ENCODE results near the gene ANKRD42.
"Not testable (repeated sequence)": the region's sequence is repeated elsewhere in the genome, so short reads cannot be mapped to it uniquely, and the experiment has no call there.

Gene ANKRD42

GRCh38 chr11:83172551-83172950, 21.0 kb upstream of the ANKRD42 start:
- no peak for DNase-seq (ENCODE audit: low spot score)

GRCh38 chr11:83174008-83174407, 19.5 kb upstream of the ANKRD42 start:
- DNase-seq (ENCODE audit: low spot score) = no peak

GRCh38 chr11:83175815-83176214, 17.7 kb upstream of the ANKRD42 start:
- no peak for DNase-seq (ENCODE audit: low spot score)

- DNase-seq (ENCODE audit: low spot score) = no peak
Measured at GRCh38 chr11:83181815-83182214, 11.7 kb upstream of the ANKRD42 start.

- DNase-seq (ENCODE audit: low spot score) = no peak
Measured at GRCh38 chr11:83185767-83186166, 7.7 kb upstream of the ANKRD42 start.

- DNase-seq (ENCODE audit: low spot score) = no peak
Measured at GRCh38 chr11:83187465-83187864, 6.0 kb upstream of the ANKRD42 start.

GRCh38 chr11:83191491-83191890, 2.0 kb upstream of the ANKRD42 start:
- DNase-seq (ENCODE audit: low spot score) = no peak

GRCh38 chr11:83191986-83192385, 1.5 kb upstream of the ANKRD42 start:
- DNase-seq (ENCODE audit: low spot score) = no peak

- no peak for DNase-seq (ENCODE audit: low spot score)
Measured at GRCh38 chr11:83192606-83193245, 786 bp upstream of the ANKRD42 start.

GRCh38 chr11:83194281-83195142, 1.0 kb downstream of the ANKRD42 start:
- DNase-seq (ENCODE audit: low spot score) = peak; percentile 75

- DNase-seq (ENCODE audit: low spot score) = no peak
Measured at GRCh38 chr11:83195143-83195466, 1.6 kb downstream of the ANKRD42 start.

GRCh38 chr11:83195649-83196048, 2.1 kb downstream of the ANKRD42 start:
- DNase-seq (ENCODE audit: low spot score) = no peak

- DNase-seq (ENCODE audit: low spot score) = no peak
Measured at GRCh38 chr11:83200035-83200434, 6.5 kb downstream of the ANKRD42 start.

GRCh38 chr11:83205608-83206185, 12.2 kb downstream of the ANKRD42 start:
- DNase-seq (ENCODE audit: low spot score) = no peak

- no peak for DNase-seq (ENCODE audit: low spot score)
Measured at GRCh38 chr11:83206221-83206620, 12.7 kb downstream of the ANKRD42 start.

- not testable (repeated sequence) for DNase-seq (ENCODE audit: low spot score)
Measured at GRCh38 chr11:83206771-83207382, 13.4 kb downstream of the ANKRD42 start.

GRCh38 chr11:83219095-83219494, 25.6 kb downstream of the ANKRD42 start:
- DNase-seq (ENCODE audit: low spot score) = no peak

- DNase-seq (ENCODE audit: low spot score) = no peak
Measured at GRCh38 chr11:83220260-83220659, 26.7 kb downstream of the ANKRD42 start.

GRCh38 chr11:83221694-83222093, 28.2 kb downstream of the ANKRD42 start:
- DNase-seq (ENCODE audit: low spot score) = no peak

GRCh38 chr11:83222499-83222898, 29.0 kb downstream of the ANKRD42 start:
- no peak for DNase-seq (ENCODE audit: low spot score)

GRCh38 chr11:83223457-83223856, 29.9 kb downstream of the ANKRD42 start:
- DNase-seq (ENCODE audit: low spot score) = no peak

GRCh38 chr11:83235825-83236224, 42.3 kb downstream of the ANKRD42 start:
- no peak for DNase-seq (ENCODE audit: low spot score)

GRCh38 chr11:83238111-83238510, 44.6 kb downstream of the ANKRD42 start:
- no peak for DNase-seq (ENCODE audit: low spot score)

Measured in left forelimb (tissue), 1 donor.